K562 (cell line): ENCODE results near the gene NRTN. TPM values are rescaled to one million over a fixed set of nuclear protein-coding genes. Genes with fewer than 3 reads are reported as not detected.

Experiments
- CREB5 ChIP-seq: fragments of 250-450 bp; sonication (Bioruptor Pico); IDR thresholded peaks from 2 replicates; pipeline ENCODE4 v1.5.0; 2020; ENCODE audit warnings: mild to moderate bottlenecking
- CREBBP ChIP-seq: IDR thresholded peaks from one replicate; pipeline ENCODE4 v1.6.1; 2012; ENCODE audit warnings: low read depth, mild to moderate bottlenecking, control low read depth, inconsistent platforms, low read length
- LCOR ChIP-seq: sonication (generic); formaldehyde crosslinking; IDR thresholded peaks from 2 replicates; pipeline ENCODE4 v1.8.0; 2022; ENCODE audit warnings: mild to moderate bottlenecking, missing genetic modification reagents
- MXI1 ChIP-seq: IDR thresholded peaks from 2 replicates; pipeline ENCODE4 v1.6.1; 2011; ENCODE audit warnings: low read depth, mild to moderate bottlenecking, improper control_type of control experiment, low read length
- NFRKB ChIP-seq: fragments of 450-650 bp; IDR thresholded peaks from 2 replicates; pipeline ENCODE4 v1.6.1; 2016; ENCODE audit warnings: low read depth
- NR1H2 ChIP-seq: sonication (generic); formaldehyde crosslinking; IDR thresholded peaks from 2 replicates; pipeline ENCODE4 v1.4.0; 2020; ENCODE audit warnings: mild to moderate bottlenecking, missing genetic modification reagents
- PHF20 ChIP-seq: fragments of 450-650 bp; IDR thresholded peaks from 2 replicates; pipeline ENCODE4 v1.6.1; 2018; ENCODE audit not compliant: partially characterized antibody
- PML ChIP-seq: IDR thresholded peaks from 2 replicates; pipeline ENCODE4 v1.6.1; 2012; ENCODE audit warnings: low read length, inconsistent platforms
- PRDM10 ChIP-seq: fragments of 450-650 bp; IDR thresholded peaks from 2 replicates; pipeline ENCODE4 v1.6.1; 2018; ENCODE audit not compliant: partially characterized antibody
- PTRF ChIP-seq: fragments of 450-650 bp; IDR thresholded peaks from 2 replicates; pipeline ENCODE4 v1.6.1; 2016; ENCODE audit warnings: mild to moderate bottlenecking, missing genetic modification characterization, missing compliant biosample characterization
- SOX6 ChIP-seq: fragments of 450-650 bp; IDR thresholded peaks from 2 replicates; pipeline ENCODE4 v1.6.1; 2014; ENCODE audit warnings: mild to moderate bottlenecking
- SPI1 ChIP-seq: IDR thresholded peaks from 2 replicates; pipeline ENCODE4 v1.6.1; 2011; ENCODE audit warnings: low read depth, low read length, control low read depth, borderline replicate concordance
- SRSF3 ChIP-seq: fragments of 200-400 bp; formaldehyde crosslinking; IDR thresholded peaks from 2 replicates; pipeline ENCODE4 v1.6.1; 2016; ENCODE audit warnings: mild to moderate bottlenecking, low read length, moderate library complexity; ENCODE audit not compliant: insufficient read depth
- TRIM24 ChIP-seq, 2 experiments: fragments of 450-650 bp; IDR thresholded peaks; 2 replicates each; pipeline ENCODE4 v1.6.1; 2016
- ZC3H11A ChIP-seq: IDR thresholded peaks from 2 replicates; pipeline ENCODE4 v1.6.1; 2012; ENCODE audit warnings: low read depth, low read length, improper control_type of control experiment
- ZNF639 ChIP-seq, 2 experiments: fragments of 200-800 bp in 1 of 2; sonication (Bioruptor generic) in 1 of 2; sonication (generic) in 1 of 2; formaldehyde crosslinking in 1 of 2; IDR thresholded peaks in 1 of 2; conservative IDR thresholded peaks in 1 of 2; 2 replicates each; pipeline versions ENCODE4 v1.5.0 to v1.6.1; 2016 to 2020; ENCODE audit warnings: missing compliant biosample characterization in 1 of 2, missing genetic modification characterization in 1 of 2, missing genetic modification reagents in 1 of 2
- polyA plus RNA-seq, 8 experiments: library from polyadenylated mRNA; depleted of rRNA in 4 of 8; stranded (reverse) in 5 of 8; unstranded in 3 of 8; fragments of >200 nt; fragmentation: Nextera tagmentation in 2 of 8; fragmentation: Illumina TruSeq in 1 of 8; extraction: Ambion mirVana in 2 of 8; extraction: Trizol in 1 of 8; gene quantifications; 2 replicates each; pipeline versions ENCODE4 v1.2.1 to v1.2.3, GENCODE V29; 2011 to 2014; ENCODE audit warnings: inconsistent platforms in 1 of 8, missing spikeins in 1 of 8
- total RNA-seq, 7 experiments: library from RNA; depleted of rRNA in 6 of 7; stranded (reverse); fragments of >200 nt in 6 of 7; fragmentation: Illumina TruSeq in 2 of 7; extraction: Trizol in 2 of 7; gene quantifications; 2 replicates each; pipeline versions ENCODE4 v1.2.1 to v1.2.3, GENCODE V29; 2011 to 2021; ENCODE audit warnings: low replicate concordance in 1 of 7
- TF ChIP-seq, protein P1 (sequence below): fragments of 250-450 bp; sonication (Bioruptor Pico); IDR thresholded peaks from 2 replicates; pipeline ENCODE4 v1.5.0; 2021
- TF ChIP-seq, protein P2 (sequence below): fragments of 200-800 bp; sonication (Bioruptor generic); IDR thresholded peaks from 2 replicates; pipeline ENCODE4 v1.6.1; 2017; ENCODE audit warnings: missing genetic modification characterization, missing compliant biosample characterization

The NRTN gene
- total and polyA plus RNA-seq, 9 of the 15 experiments (the other 6 are each of a cell fraction or from before 2014, with no cell fraction given), result 0.62 to 8.1 (median 1.6) TPM; not detected in 2

DNA sequence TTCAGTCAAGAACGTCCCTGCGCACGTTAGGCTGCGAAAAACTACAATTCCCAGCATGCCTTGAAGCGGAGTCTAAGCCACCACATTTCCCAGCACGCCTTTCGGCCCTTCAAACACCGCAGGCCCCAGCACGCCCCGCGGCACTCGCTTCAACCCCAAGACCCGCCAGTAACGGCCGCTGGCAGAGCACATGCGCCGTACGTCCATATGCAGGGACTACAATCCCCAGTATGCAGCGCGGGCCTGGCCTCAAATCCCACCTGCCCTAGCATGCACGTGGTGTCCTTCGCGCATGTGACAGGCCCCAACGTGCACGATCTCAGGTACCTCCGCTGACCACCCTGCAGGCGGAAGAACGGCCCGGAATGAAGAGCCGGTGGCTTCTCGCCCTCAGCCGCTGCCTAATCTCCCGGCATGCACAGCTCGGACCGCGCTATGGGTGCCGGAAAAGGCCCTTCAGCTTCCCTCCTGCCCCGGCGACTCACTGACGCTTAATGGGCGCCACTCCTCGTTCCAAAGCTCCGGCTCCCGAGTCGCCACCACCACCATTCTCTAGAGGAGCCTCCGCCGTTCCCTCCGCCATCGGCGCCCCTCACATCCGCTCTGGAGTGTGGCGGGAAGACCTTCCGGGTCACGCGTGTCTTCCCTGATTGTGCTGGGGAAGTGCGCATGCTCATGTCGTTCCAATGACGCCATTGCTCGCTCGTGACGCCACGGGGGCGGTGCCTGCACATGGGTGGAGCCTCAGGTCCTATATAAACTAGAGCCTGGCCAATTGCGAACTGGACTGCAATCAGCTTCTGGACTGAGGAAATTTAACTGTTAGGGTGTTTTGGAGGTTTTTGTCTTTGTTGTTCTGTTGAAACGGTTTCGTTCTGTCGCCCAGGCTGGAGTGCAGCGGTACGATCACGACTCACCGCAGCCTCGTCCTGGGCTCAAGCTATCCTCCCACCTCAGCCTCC is 14.0 kb upstream of the NRTN start, which contains the start of gene DUS3L (continued):
- no peak for TF ChIP-seq ZC3H11A
- TF ChIP-seq SRSF3, result peak; percentile 91; the same call in 1 of the 2 replicates
- TF ChIP-seq PRDM10, result peak; percentile 30
- peak; percentile 98 for TF ChIP-seq MXI1
- TF ChIP-seq NR1H2, result peak; percentile 90; the same call in 1 of the 2 replicates
- TF ChIP-seq PML, result peak; percentile 80
- no peak; the same call in 1 of the 2 replicates for TF ChIP-seq PTRF (tag)
- TF ChIP-seq SOX6, result peak; percentile 59; the same call in 1 of the 2 replicates
- TF ChIP-seq PHF20, result peak; percentile 87
- TF ChIP-seq SPI1, result no peak
- peak; percentile 91 for TF ChIP-seq LCOR (CRISPR knock-in tag)
- TF ChIP-seq CREB5 (CRISPR knock-in tag), result no peak
- TF ChIP-seq, protein P1, sequence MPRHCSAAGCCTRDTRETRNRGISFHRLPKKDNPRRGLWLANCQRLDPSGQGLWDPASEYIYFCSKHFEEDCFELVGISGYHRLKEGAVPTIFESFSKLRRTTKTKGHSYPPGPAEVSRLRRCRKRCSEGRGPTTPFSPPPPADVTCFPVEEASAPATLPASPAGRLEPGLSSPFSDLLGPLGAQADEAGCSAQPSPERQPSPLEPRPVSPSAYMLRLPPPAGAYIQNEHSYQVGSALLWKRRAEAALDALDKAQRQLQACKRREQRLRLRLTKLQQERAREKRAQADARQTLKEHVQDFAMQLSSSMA (CRISPR knock-in tag), result peak; percentile 83; the same call in 1 of the 2 replicates
- TF ChIP-seq, protein P2, sequence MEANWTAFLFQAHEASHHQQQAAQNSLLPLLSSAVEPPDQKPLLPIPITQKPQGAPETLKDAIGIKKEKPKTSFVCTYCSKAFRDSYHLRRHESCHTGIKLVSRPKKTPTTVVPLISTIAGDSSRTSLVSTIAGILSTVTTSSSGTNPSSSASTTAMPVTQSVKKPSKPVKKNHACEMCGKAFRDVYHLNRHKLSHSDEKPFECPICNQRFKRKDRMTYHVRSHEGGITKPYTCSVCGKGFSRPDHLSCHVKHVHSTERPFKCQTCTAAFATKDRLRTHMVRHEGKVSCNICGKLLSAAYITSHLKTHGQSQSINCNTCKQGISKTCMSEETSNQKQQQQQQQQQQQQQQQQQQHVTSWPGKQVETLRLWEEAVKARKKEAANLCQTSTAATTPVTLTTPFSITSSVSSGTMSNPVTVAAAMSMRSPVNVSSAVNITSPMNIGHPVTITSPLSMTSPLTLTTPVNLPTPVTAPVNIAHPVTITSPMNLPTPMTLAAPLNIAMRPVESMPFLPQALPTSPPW, result no peak; the same call in none of the 2 replicates
- peak in 1 of 2 experiments; percentile 37; a peak in 1 of 4 replicates for TF ChIP-seq TRIM24 (IDR thresholded peaks at IDR 0.05)
- TF ChIP-seq ZNF639 (CRISPR knock-in tag; conservative IDR thresholded peaks at IDR 0.05 in 1 of 2, IDR thresholded peaks at IDR 0.05 in 1 of 2), result no peak; a peak in 1 of 4 replicates
- peak; percentile 94 for TF ChIP-seq NFRKB
- no peak for TF ChIP-seq CREBBP
